Prostate gland (tissue), 2 donors: ENCODE results near the gene TECRL. TPM values are rescaled to one million over a fixed set of nuclear protein-coding genes. Genes with fewer than 3 reads are reported as not detected.

Source experiments
- DNase-seq: peaks from one replicate; pipeline ENCODE4 v3.0.0-alpha.2; 2019; ENCODE audit warnings: low spot score
- H3K27ac ChIP-seq, 2 donors: fragments of 200-600 bp; sonication (generic); 2 replicates each; pipeline ENCODE4 v1.5.1; 2017 to 2019
- H3K27me3 ChIP-seq: fragments of 200-600 bp; sonication (generic); replicated peaks from 2 replicates; pipeline ENCODE4 v1.5.1; 2019; ENCODE audit not compliant: insufficient read depth
- H3K36me3 ChIP-seq, 2 donors: fragments of 200-600 bp; sonication (generic); 1 replicate in 1 of 2; 2 replicates in 1 of 2; pipeline versions ENCODE4 v1.5.1 to v1.8.1; 2017 to 2019
- H3K4me1 ChIP-seq: fragments of 200-600 bp; sonication (generic); replicated peaks from 2 replicates; pipeline ENCODE4 v1.5.1; 2019
- H3K4me3 ChIP-seq, 2 donors: fragments of 200-600 bp; sonication (generic); 2 replicates each; pipeline ENCODE4 v1.5.1; 2017 to 2019
- H3K9me3 ChIP-seq: fragments of 200-600 bp; sonication (generic); 2 replicates; pipeline ENCODE4 v1.5.1; 2017
- POLR2A ChIP-seq: fragments of 450-650 bp; IDR thresholded peaks from one replicate; pipeline ENCODE4 v1.6.1; 2016; ENCODE audit warnings: antibody characterized with exemption, mild to moderate bottlenecking
- POLR2AphosphoS5 ChIP-seq: sonication (generic); formaldehyde crosslinking; IDR thresholded peaks from one replicate; pipeline ENCODE4 v1.6.1; 2017; ENCODE audit warnings: antibody characterized with exemption
- WGBS: methylation state at CpG from one replicate; pipeline ENCODE4 v1.1.5; 2018; 5-methylcytosine and 5-hydroxymethylcytosine counted together
- intact Hi-C: fragments of 100-400 bp; cut with DNase I; formaldehyde crosslinking; loops from one replicate; pipeline ENCODE4 v1.14.2; 2022
- total RNA-seq, 2 donors: library from RNA; depleted of rRNA; stranded (reverse); fragments of >200 nt; gene quantifications; one replicate each; pipeline ENCODE4 v1.1.0, GENCODE V29; 2016
- TF ChIP-seq, protein P1 (sequence below), 4 experiments: fragments of 200-600 bp in 2 of 4; fragments of 450-650 bp in 2 of 4; sonication (generic) in 2 of 4; IDR thresholded peaks; 1 replicate in 3 of 4; 2 replicates in 1 of 4; pipeline ENCODE4 v1.5.1; 2016 to 2019; ENCODE audit warnings: antibody characterized with exemption in 4 of 4, mild to moderate bottlenecking in 2 of 4, moderate library complexity in 2 of 4

TECRL gene
- total RNA-seq, 2 donors from 2014 or later = 1.5 TPM; not detected in 1

DNA sequence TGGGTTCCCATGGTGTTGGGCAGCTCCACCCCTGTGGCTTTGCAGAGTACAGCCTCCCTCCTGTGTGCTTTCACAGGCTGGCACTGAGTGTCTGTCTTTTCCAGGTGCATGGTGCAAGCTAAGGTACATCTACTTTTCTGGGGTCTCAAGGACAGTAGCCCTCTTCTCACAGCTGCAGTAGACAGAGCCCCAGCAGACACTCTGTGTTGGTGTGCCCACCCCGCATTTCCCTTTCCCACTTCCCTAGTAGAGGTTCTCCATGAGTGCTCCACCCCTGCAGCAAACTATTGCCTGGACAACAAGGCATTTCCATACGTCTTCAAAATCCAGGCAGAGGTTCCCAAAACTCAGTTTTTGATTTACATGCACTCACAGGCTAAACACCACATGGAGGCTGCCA lies 143.0 kb downstream of the TECRL start:
- no peak overlapping the region for H3K27ac ChIP-seq
- TF ChIP-seq POLR2AphosphoS5 = no peak
- no peak for TF ChIP-seq POLR2A
- H3K9me3 ChIP-seq = no peaks in the 10 kb centered on the region
- intact Hi-C loops = no loop called here
- no peak for DNase-seq
- H3K36me3 ChIP-seq = no peaks in the 10 kb centered on the region
- no peaks in the 10 kb centered on the region for H3K4me1 ChIP-seq
- no peak overlapping the region for H3K4me3 ChIP-seq
- H3K27me3 ChIP-seq = no peaks in the 10 kb centered on the region
- WGBS = 88% methylated on average over 2 of the region's 2 CpGs

DNA sequence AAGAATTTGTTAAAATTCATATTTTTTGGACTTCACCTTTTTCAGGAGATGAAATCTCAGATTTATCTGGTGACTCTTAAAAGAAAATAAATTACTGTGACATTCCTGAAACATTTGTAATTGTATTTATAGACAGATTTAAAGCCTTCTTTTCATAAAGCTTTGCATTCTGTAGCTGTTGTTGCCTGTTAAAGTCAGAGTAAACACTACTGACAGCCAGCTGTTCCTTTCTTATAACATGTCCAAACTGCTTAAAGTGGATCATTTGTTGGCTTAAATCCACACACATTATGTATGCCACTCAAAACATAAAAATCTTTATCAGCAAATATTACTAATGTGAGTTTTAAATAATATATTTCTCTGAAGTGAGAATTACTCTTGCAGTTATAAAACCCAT lies 157.5 kb downstream of the TECRL start:
- Histone ChIP-seq H3K36me3 (no peaks in the 10 kb centered on the region), H3K4me3 (no peak overlapping the region), H3K27ac (no peak overlapping the region), H3K9me3 (no peaks in the 10 kb centered on the region), H3K4me1 (no peaks in the 10 kb centered on the region), H3K27me3 (no peaks in the 10 kb centered on the region)
- intact Hi-C loops = no loop called here
- TF ChIP-seq, protein P1, sequence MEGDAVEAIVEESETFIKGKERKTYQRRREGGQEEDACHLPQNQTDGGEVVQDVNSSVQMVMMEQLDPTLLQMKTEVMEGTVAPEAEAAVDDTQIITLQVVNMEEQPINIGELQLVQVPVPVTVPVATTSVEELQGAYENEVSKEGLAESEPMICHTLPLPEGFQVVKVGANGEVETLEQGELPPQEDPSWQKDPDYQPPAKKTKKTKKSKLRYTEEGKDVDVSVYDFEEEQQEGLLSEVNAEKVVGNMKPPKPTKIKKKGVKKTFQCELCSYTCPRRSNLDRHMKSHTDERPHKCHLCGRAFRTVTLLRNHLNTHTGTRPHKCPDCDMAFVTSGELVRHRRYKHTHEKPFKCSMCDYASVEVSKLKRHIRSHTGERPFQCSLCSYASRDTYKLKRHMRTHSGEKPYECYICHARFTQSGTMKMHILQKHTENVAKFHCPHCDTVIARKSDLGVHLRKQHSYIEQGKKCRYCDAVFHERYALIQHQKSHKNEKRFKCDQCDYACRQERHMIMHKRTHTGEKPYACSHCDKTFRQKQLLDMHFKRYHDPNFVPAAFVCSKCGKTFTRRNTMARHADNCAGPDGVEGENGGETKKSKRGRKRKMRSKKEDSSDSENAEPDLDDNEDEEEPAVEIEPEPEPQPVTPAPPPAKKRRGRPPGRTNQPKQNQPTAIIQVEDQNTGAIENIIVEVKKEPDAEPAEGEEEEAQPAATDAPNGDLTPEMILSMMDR (IDR thresholded peaks at IDR 0.05) = no peak
- TF ChIP-seq POLR2A = no peak
- TF ChIP-seq POLR2AphosphoS5 = no peak
- DNase-seq = no peak

DNA sequence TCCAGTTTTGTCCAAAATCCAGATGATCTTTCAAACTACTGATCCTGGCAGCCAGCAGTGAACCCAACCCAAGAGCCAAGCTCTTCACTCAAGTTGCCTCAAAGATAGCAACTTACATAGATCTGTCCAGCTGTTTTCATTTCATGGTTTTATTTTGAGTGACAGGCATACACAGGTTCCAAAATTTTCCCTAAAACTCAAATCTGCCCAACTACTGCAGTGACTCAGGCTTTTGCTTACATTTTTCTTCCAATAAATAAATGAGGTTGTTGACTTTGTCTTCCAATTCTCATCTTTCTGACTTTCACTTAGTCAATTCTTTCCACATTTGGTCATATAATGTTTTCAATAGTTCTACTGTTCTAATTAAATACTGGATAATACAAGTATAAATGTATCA lies 158.8 kb downstream of the TECRL start:
- H3K36me3 ChIP-seq = no peaks in the 10 kb centered on the region
- no peak overlapping the region for H3K4me3 ChIP-seq
- no peak for DNase-seq
- H3K9me3 ChIP-seq = no peaks in the 10 kb centered on the region
- H3K27ac ChIP-seq = no peak overlapping the region
- TF ChIP-seq POLR2AphosphoS5 (no peak), POLR2A (no peak)
- TF ChIP-seq, protein P1 (IDR thresholded peaks at IDR 0.05) = no peak
- H3K4me1 ChIP-seq = no peaks in the 10 kb centered on the region
- intact Hi-C loops = no loop called here
- no peaks in the 10 kb centered on the region for H3K27me3 ChIP-seq

DNA sequence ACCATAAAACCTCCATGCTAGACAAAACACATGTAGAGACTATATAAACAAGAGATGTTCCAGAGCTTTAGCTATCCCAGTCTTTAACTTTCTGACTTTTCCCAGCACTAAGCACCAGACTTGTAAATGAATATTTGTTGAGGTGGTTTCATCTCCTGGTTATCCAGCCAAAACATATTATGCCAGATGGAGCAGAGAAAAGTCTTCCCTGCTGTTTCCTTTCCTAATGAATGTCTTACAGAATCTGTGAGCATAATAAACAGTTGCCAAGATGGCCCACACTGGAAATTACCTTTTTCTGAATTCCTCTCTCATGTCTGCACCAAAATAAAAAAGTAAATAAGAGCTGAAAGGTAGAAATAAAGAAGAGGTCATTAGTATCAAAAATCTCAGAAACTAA lies 159.2 kb downstream of the TECRL start:
- TF ChIP-seq, protein P1 (IDR thresholded peaks at IDR 0.05) = no peak
- no peak for TF ChIP-seq POLR2AphosphoS5
- no peak for TF ChIP-seq POLR2A
- H3K4me1 ChIP-seq = no peaks in the 10 kb centered on the region
- H3K36me3 ChIP-seq = no peaks in the 10 kb centered on the region
- no peaks in the 10 kb centered on the region for H3K9me3 ChIP-seq
- H3K27me3 ChIP-seq = no peaks in the 10 kb centered on the region
- DNase-seq = no peak
- intact Hi-C loops = no loop called here
- H3K27ac ChIP-seq = no peak overlapping the region
- H3K4me3 ChIP-seq = no peak overlapping the region

DNA sequence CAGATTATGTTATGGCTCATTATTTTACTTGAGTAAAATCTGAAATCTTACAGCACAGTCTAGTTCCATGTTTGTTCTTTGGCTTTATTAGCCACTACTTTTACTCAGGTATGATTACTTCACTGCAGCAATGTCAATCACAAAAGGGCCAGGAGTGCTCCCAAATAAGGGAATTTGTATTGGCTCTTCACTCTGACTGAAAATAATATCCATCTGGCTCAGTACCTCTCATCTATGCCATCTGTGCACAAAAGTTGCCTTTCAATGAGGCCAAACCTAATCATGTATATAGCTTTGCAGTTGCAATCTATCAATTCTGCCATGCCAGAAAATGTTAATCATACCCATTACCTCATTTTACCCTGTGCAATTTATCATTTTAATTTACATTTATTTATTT lies 161.1 kb downstream of the TECRL start:
- Histone ChIP-seq H3K27me3 (no peaks in the 10 kb centered on the region), H3K36me3 (no peaks in the 10 kb centered on the region), H3K9me3 (no peaks in the 10 kb centered on the region), H3K27ac (no peak overlapping the region), H3K4me3 (no peak overlapping the region), H3K4me1 (no peaks in the 10 kb centered on the region)
- intact Hi-C loops = no loop called here
- DNase-seq = no peak
- TF ChIP-seq, protein P1 (IDR thresholded peaks at IDR 0.05) = no peak
- TF ChIP-seq POLR2A = no peak
- TF ChIP-seq POLR2AphosphoS5 = no peak
